Daoy (cell line): Measurements from ENCODE around the gene LMCD1. TPM values are rescaled to one million over a fixed set of nuclear protein-coding genes. Genes with fewer than 3 reads are reported as not detected.

Experiments used
- DNase-seq: peaks from one replicate; pipeline ENCODE4 v3.0.0-alpha.2; 2015; ENCODE audit warnings: low read depth
- total RNA-seq: library from RNA; depleted of rRNA; stranded (reverse); fragments of >200 nt; shearing (Covaris generic); gene quantifications from 2 replicates; pipeline ENCODE4 v1.2.3, GENCODE V29; 2014

Gene LMCD1
- total RNA-seq, 1 experiment from 2014 or later: 18.7 TPM

- DNase-seq: no peak
These were observed 17.0 kb upstream of the LMCD1 start for GRCh38 chr3:8484409-8485140.

DNA sequence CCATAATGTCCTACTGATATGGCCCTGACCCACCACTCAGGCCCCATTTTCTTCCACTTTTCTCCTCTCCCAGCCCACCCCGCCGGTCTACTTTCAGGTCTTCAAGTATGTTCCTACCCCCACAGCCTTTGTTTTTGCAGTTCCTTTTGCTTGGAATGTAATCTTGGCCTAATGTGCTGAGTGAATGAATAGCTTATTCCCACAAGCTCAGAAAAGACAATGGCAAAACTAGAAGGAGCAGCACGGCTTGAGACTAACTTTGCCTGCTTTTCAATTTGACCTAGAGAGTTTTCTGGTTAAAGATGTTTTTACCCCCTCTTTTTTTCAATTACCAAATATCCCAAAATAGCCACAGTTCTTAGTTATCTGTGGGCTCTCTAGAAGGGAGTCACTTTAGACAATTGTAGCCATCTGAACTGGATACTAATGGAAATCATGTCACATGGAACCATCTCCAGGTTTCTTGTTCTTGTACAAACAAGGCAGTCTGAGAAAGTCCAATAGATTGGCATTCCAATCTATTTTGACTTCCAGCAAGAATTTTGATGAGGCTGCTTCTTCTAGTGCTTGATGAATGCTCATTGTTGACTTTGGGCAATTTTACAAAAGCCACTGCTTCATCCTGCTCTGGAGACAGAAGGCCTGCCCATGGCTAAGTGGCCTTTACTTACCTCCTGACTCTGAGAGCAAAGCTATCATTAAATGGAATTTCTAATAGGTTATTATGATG is 16.3 kb upstream of the LMCD1 start:
- no peak for DNase-seq

DNA sequence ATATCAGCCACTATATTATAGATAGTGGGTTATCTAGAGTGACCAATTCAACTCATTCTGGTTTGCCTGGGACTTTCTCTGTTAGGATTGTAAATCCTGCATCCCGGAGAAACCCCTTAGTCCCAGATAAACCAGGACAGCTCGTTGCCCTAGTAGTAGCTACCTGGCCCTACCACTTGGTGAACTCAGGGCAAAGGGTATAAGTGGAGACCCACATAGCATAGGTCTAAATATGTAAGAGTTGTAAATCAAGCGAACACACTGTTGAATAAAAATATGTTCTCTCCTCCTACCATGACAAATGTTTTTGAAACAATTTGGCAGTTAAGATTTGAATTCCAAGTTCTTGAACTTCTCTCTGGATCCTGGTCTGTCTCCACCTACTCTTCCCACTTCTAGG is 15.7 kb upstream of the LMCD1 start:
- no peak for DNase-seq

DNA sequence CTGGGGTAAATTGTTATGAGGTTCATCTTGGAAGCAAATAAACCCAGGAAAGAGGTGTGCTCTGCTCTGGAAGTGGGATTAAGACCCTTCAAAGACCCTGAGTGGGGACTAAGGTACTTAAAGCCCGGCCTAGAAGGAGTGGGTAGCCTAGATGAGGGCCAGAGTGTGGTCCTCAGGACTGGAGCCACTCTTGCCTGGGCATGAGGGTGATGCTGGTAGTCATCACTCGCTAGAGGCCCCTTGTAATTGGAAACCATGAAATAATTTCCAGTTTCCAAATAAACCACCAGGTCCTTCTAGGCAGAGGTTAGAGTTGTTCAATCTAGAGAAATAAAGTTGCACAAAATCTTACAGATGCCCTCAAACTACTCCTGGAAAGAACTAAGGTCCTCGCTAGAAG is 15.2 kb upstream of the LMCD1 start:
- no peak for DNase-seq

DNA sequence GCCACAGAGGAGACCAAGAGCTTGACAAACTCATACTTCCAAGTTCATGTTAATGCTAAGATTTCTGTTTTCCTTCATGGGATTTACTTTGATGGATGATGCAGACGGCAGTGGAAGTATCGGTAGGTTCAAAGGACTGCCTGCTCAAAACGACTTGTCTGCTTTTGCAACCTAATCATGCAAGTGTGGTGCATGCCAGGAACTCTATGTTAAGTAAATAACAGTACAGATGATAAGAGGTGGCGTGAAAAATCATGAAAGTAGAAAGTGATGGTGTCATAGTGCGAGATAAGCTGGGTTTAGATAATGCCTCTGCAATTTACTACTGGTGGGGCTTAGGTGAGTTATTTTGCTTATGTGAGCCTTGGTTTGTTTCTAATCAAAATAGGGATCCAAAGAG is 14.7 kb upstream of the LMCD1 start:
- DNase-seq: no peak

- DNase-seq: no peak
These were observed 13.2 kb upstream of the LMCD1 start for GRCh38 chr3:8488411-8488810.

GRCh38 chr3:8488877-8489276 is 12.7 kb upstream of the LMCD1 start:
- no peak for DNase-seq

DNA sequence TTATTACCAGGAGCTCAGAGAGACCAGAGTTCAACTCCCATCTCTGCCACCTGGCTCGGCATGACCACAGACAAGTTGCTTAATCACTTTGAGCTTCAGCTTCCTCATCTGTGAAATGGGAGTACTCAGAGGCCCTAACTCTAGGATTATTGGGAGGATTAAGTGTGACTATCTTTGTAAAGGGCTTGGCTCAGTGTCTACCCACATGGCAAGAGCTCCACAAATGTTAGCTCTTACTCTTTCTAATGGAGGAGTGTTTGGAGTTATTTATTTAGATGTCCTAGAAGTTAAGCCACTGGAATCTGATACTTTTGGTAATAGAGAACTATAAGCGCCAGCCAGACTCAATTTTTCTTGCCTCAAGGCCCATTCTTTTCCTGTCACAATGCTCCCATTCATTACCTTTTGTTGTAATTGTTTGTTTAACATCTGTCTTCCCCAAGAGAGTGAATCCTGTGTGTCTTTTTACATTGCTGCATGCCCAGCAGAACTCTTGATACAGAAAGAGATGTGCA is 12.3 kb upstream of the LMCD1 start:
- DNase-seq: no peak

DNA sequence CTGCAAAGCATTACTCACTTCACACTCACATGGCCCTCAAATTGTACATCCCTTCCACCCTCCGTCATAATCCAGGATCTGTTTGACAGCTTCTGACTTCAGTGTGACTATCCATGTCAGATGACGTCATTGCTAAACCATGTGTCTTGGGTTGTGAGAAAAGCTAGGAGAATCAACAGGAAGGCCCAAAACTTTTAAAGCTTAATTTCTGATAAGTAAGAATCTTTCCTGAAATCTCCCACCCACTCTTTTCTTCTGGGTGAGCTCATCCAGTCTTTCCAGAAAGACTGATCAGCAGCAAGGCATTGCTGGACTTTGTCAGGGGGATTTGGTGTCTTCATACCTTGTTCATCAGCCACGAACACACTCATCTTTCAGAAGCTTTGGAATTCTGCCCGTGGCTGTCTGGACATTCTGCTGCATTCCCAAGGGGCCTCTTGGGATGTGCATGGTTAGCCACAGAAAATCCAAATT is 11.5 kb upstream of the LMCD1 start:
- DNase-seq: peak; percentile 66

- DNase-seq: no peak
These were observed 10.1 kb upstream of the LMCD1 start for GRCh38 chr3:8491271-8492144.

GRCh38 chr3:8492744-8493511 is 8.7 kb upstream of the LMCD1 start:
- peak; percentile 36 for DNase-seq

GRCh38 chr3:8493744-8494143 is 7.9 kb upstream of the LMCD1 start:
- DNase-seq: no peak

- DNase-seq: no peak
These were observed 7.3 kb upstream of the LMCD1 start for GRCh38 chr3:8494327-8494726.

- DNase-seq: peak; percentile 75
These were observed 4.0 kb upstream of the LMCD1 start for GRCh38 chr3:8497582-8497981.

DNA sequence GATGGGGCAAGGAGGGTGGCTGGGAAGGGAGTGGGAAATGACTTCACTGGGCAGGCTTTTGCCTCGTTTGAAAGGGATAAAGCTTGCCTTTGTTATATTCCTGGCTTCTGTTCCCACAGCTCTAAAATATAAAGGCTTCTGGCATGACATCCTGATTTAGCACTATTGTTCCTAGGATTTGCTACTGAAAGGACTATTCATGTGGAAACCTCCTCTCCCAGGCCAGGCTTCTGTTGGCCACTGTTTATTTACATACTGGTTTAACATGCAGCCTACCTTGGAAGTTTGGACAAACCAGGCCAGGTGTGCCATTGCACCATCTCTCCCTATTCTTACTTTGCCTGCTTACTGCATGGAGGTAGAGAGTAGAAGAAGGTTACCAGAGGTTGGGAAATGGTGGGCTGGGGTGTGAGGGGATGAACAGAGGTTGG is 2.4 kb upstream of the LMCD1 start:
- no peak for DNase-seq

GRCh38 chr3:8500319-8500988 is 1.2 kb upstream of the LMCD1 start:
- DNase-seq: peak; percentile 14

GRCh38 chr3:8500989-8501370 is 643 bp upstream of the LMCD1 start:
- no peak for DNase-seq

- DNase-seq: peak; percentile 37
These were observed 1.8 kb downstream of the LMCD1 start for GRCh38 chr3:8503461-8503860.

DNA sequence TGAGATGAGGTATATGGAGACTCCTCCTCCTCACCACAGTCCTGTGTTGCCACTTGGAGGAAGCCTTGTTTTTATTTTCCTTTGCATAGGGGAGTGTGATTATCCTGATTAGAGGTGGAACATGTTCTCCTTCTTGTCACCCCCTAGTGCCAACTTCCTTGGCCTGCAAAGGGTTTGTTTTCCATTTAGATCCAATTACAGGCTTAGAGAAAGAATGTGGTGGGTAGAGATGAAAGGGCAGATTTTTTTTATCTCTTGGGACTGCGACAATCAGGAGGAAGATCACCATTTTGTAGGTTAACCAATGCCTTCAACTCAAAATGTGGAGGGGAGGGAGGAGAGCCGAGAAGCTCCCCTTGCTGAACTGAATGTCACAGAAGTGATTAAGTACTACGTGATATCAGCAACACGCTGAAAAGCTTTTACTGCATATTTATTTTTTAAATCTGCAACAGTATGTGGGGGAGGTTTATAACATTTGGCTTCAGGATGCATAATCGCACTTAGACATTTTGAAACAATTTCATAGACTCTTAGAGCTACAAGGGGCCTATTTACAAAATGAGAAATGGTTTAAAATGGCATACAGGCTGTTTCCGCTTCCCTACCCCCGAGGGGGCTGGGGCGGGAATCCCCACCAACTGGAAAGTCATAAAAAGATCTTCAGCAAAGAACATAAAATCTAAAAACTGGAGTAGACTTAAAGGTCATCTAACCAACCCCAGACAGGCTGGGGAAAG is 2.4 kb downstream of the LMCD1 start:
- peak; percentile 34 for DNase-seq

- no peak for DNase-seq
These were observed 3.0 kb downstream of the LMCD1 start for GRCh38 chr3:8504611-8504973.
